ENCODE data around the gene ACER1. TPM values are rescaled to one million over a fixed set of nuclear protein-coding genes. Genes with fewer than 3 reads are reported as not detected.

The ACER1 gene
- polyA plus RNA-seq (2013, experiment 1 of 2): not detected
- not detected for polyA plus RNA-seq (2013, experiment 2 of 2)

- Histone ChIP-seq H3K4me3 (ENCODE audit: extremely low read depth, insufficient read depth, low read length, poor library complexity, severe bottlenecking) (no peak within 1 kb of the TSS), H3K9me3 (ENCODE audit: control insufficient read depth, low read length) (no peaks in the 10 kb centered on the region), H3K36me3 (ENCODE audit: control insufficient read depth, insufficient read depth, low read length) (no peaks in the 10 kb centered on the region), H3K27ac (ENCODE audit: low read depth, low read length, severe bottlenecking) (no peak within 1 kb of the TSS), H3K4me1 (ENCODE audit: control insufficient read depth, insufficient read depth, low read length, poor library complexity, severe bottlenecking) (no peaks in the 10 kb centered on the region)
- 88 to 89% methylated on average over 12 to 15 of the region's 17 CpGs for WGBS, 2 experiments (ENCODE audit: insufficient coverage in 2 of 2)
Measured at GRCh38 chr19:6333439-6333838, at the start of gene ACER1. TSS of gene ACER1 (minus strand) at chr19:6333612. CDS start at chr19:6333551, 61 bp downstream.

GRCh38 chr19:6383188-6383587 is 49.8 kb upstream of the ACER1 start:
- WGBS, 2 experiments (ENCODE audit: insufficient coverage in 2 of 2): 97 to 98% methylated on average over 15 to 17 of the region's 19 CpGs
- Histone ChIP-seq H3K36me3 (ENCODE audit: control insufficient read depth, insufficient read depth, low read length) (peaks cover 87% of the 10 kb centered on the region), H3K4me1 (ENCODE audit: control insufficient read depth, insufficient read depth, low read length, poor library complexity, severe bottlenecking) (no peaks in the 10 kb centered on the region), H3K9me3 (ENCODE audit: control insufficient read depth, low read length) (peaks cover 8% of the 10 kb centered on the region), H3K4me3 (ENCODE audit: extremely low read depth, insufficient read depth, low read length, poor library complexity, severe bottlenecking) (no peak overlapping the region), H3K27ac (ENCODE audit: low read depth, low read length, severe bottlenecking) (no peak overlapping the region)

- H3K9me3 ChIP-seq (ENCODE audit: control insufficient read depth, low read length): peaks cover 8% of the 10 kb centered on the region
- no peak overlapping the region for H3K27ac ChIP-seq (ENCODE audit: low read depth, low read length, severe bottlenecking)
- H3K36me3 ChIP-seq (ENCODE audit: control insufficient read depth, insufficient read depth, low read length): peaks cover 74% of the 10 kb centered on the region
- no peaks in the 10 kb centered on the region for H3K4me1 ChIP-seq (ENCODE audit: control insufficient read depth, insufficient read depth, low read length, poor library complexity, severe bottlenecking)
- no peak overlapping the region for H3K4me3 ChIP-seq (ENCODE audit: extremely low read depth, insufficient read depth, low read length, poor library complexity, severe bottlenecking)
- WGBS, 2 experiments (ENCODE audit: insufficient coverage in 2 of 2): 96 to 98% methylated on average over 29 to 36 of the region's 40 CpGs
Measured at GRCh38 chr19:6381030-6381750, 47.8 kb upstream of the ACER1 start.

GRCh38 chr19:6379744-6380143 is 46.3 kb upstream of the ACER1 start:
- H3K36me3 ChIP-seq (ENCODE audit: control insufficient read depth, insufficient read depth, low read length): peaks cover 72% of the 10 kb centered on the region
- peaks cover 2% of the 10 kb centered on the region for H3K4me1 ChIP-seq (ENCODE audit: control insufficient read depth, insufficient read depth, low read length, poor library complexity, severe bottlenecking)
- peaks cover 8% of the 10 kb centered on the region for H3K9me3 ChIP-seq (ENCODE audit: control insufficient read depth, low read length)
- no peak overlapping the region for H3K27ac ChIP-seq (ENCODE audit: low read depth, low read length, severe bottlenecking)
- no peak overlapping the region for H3K4me3 ChIP-seq (ENCODE audit: extremely low read depth, insufficient read depth, low read length, poor library complexity, severe bottlenecking)
- WGBS, 2 experiments (ENCODE audit: insufficient coverage in 2 of 2): 96 to 100% methylated on average over 3 of the region's 3 CpGs

- H3K9me3 ChIP-seq (ENCODE audit: control insufficient read depth, low read length): peaks cover 8% of the 10 kb centered on the region
- 90 to 93% methylated on average over 6 to 9 of the region's 9 CpGs for WGBS, 2 experiments (ENCODE audit: insufficient coverage in 2 of 2)
- H3K4me1 ChIP-seq (ENCODE audit: control insufficient read depth, insufficient read depth, low read length, poor library complexity, severe bottlenecking): peaks cover 5% of the 10 kb centered on the region
- peak overlapping the region; percentile 25 for H3K27ac ChIP-seq (ENCODE audit: low read depth, low read length, severe bottlenecking)
- H3K36me3 ChIP-seq (ENCODE audit: control insufficient read depth, insufficient read depth, low read length): peaks cover 66% of the 10 kb centered on the region
- H3K4me3 ChIP-seq (ENCODE audit: extremely low read depth, insufficient read depth, low read length, poor library complexity, severe bottlenecking): no peak overlapping the region
Measured at GRCh38 chr19:6378486-6378885, 45.1 kb upstream of the ACER1 start.

- Histone ChIP-seq H3K36me3 (ENCODE audit: control insufficient read depth, insufficient read depth, low read length) (peaks cover 61% of the 10 kb centered on the region), H3K4me1 (ENCODE audit: control insufficient read depth, insufficient read depth, low read length, poor library complexity, severe bottlenecking) (peaks cover 5% of the 10 kb centered on the region), H3K27ac (ENCODE audit: low read depth, low read length, severe bottlenecking) (peak overlapping the region; percentile 25), H3K9me3 (ENCODE audit: control insufficient read depth, low read length) (peaks cover 8% of the 10 kb centered on the region), H3K4me3 (ENCODE audit: extremely low read depth, insufficient read depth, low read length, poor library complexity, severe bottlenecking) (no peak overlapping the region)
- WGBS, 2 experiments (ENCODE audit: insufficient coverage in 2 of 2): 70 to 74% methylated on average over 5 of the region's 6 CpGs
Measured at GRCh38 chr19:6378041-6378440, 44.6 kb upstream of the ACER1 start.

GRCh38 chr19:6376512-6377190 is 43.2 kb upstream of the ACER1 start:
- WGBS, 2 experiments (ENCODE audit: insufficient coverage in 2 of 2): 87 to 94% methylated on average over 14 to 18 of the region's 19 CpGs
- H3K4me1 ChIP-seq (ENCODE audit: control insufficient read depth, insufficient read depth, low read length, poor library complexity, severe bottlenecking): peaks cover 5% of the 10 kb centered on the region
- H3K4me3 ChIP-seq (ENCODE audit: extremely low read depth, insufficient read depth, low read length, poor library complexity, severe bottlenecking): no peak overlapping the region
- peaks cover 8% of the 10 kb centered on the region for H3K9me3 ChIP-seq (ENCODE audit: control insufficient read depth, low read length)
- H3K27ac ChIP-seq (ENCODE audit: low read depth, low read length, severe bottlenecking): no peak overlapping the region
- H3K36me3 ChIP-seq (ENCODE audit: control insufficient read depth, insufficient read depth, low read length): peaks cover 49% of the 10 kb centered on the region

GRCh38 chr19:6375411-6376010 is 42.1 kb upstream of the ACER1 start, which contains the start of gene PSPN:
TSS of gene PSPN (minus strand) at chr19:6375933. CDS start at chr19:6375849, 84 bp downstream.
- no peak within 1 kb of the TSS for H3K4me3 ChIP-seq (ENCODE audit: extremely low read depth, insufficient read depth, low read length, poor library complexity, severe bottlenecking)
- peaks cover 37% of the 10 kb centered on the region for H3K36me3 ChIP-seq (ENCODE audit: control insufficient read depth, insufficient read depth, low read length)
- H3K4me1 ChIP-seq (ENCODE audit: control insufficient read depth, insufficient read depth, low read length, poor library complexity, severe bottlenecking): peaks cover 5% of the 10 kb centered on the region
- 92 to 95% methylated on average over 22 to 24 of the region's 25 CpGs for WGBS, 2 experiments (ENCODE audit: insufficient coverage in 2 of 2)
- peaks cover 6% of the 10 kb centered on the region for H3K9me3 ChIP-seq (ENCODE audit: control insufficient read depth, low read length)
- no peak within 1 kb of the TSS for H3K27ac ChIP-seq (ENCODE audit: low read depth, low read length, severe bottlenecking)

GRCh38 chr19:6374711-6375410 is 41.4 kb upstream of the ACER1 start:
- 91 to 95% methylated on average over 22 to 28 of the region's 29 CpGs for WGBS, 2 experiments (ENCODE audit: insufficient coverage in 2 of 2)
- no peak overlapping the region for H3K27ac ChIP-seq (ENCODE audit: low read depth, low read length, severe bottlenecking)
- peaks cover 5% of the 10 kb centered on the region for H3K4me1 ChIP-seq (ENCODE audit: control insufficient read depth, insufficient read depth, low read length, poor library complexity, severe bottlenecking)
- H3K9me3 ChIP-seq (ENCODE audit: control insufficient read depth, low read length): no peaks in the 10 kb centered on the region
- H3K4me3 ChIP-seq (ENCODE audit: extremely low read depth, insufficient read depth, low read length, poor library complexity, severe bottlenecking): no peak overlapping the region
- peaks cover 31% of the 10 kb centered on the region for H3K36me3 ChIP-seq (ENCODE audit: control insufficient read depth, insufficient read depth, low read length)

- H3K27ac ChIP-seq (ENCODE audit: low read depth, low read length, severe bottlenecking): peak overlapping the region; percentile 64
- peak overlapping the region; percentile 46 for H3K4me3 ChIP-seq (ENCODE audit: extremely low read depth, insufficient read depth, low read length, poor library complexity, severe bottlenecking)
Measured at GRCh38 chr19:6374161-6374709, 40.8 kb upstream of the ACER1 start.

More at GRCh38 chr19:6374161-6374709, 40.8 kb upstream of the ACER1 start:
- Histone ChIP-seq H3K4me1 (ENCODE audit: control insufficient read depth, insufficient read depth, low read length, poor library complexity, severe bottlenecking) (peaks cover 5% of the 10 kb centered on the region), H3K36me3 (ENCODE audit: control insufficient read depth, insufficient read depth, low read length) (peaks cover 29% of the 10 kb centered on the region), H3K9me3 (ENCODE audit: control insufficient read depth, low read length) (no peaks in the 10 kb centered on the region)
- 94 to 97% methylated on average over 23 to 24 of the region's 29 CpGs for WGBS, 2 experiments (ENCODE audit: insufficient coverage in 2 of 2)
